MCF 10A (cell line): ENCODE measurements around the gene UBTF. TPM values are rescaled to one million over a fixed set of nuclear protein-coding genes. Genes with fewer than 3 reads are reported as not detected.

Source experiments
- BruUV-seq: library from RNA; stranded (reverse); fragments of 400-500 nt; replicated peaks from 2 replicates; lab custom pipeline; 2021; lab: Mats Ljungman, UMichigan
- CTCF ChIA-PET: fragments of 300-600 bp; sonication (Branson Sonifier 250); formaldehyde crosslinking; extraction: SDS; loops from one replicate; lab custom pipeline; 2021; ENCODE audit warnings: antibody characterized with exemption, inconsistent platforms; lab: Yijun Ruan, JAX
- POLR2A ChIA-PET: fragments of 300-600, 350-650 bp; sonication (Branson Sonifier 250); formaldehyde crosslinking; extraction: SDS; loops from one replicate; lab custom pipeline; 2020; ENCODE audit warnings: antibody characterized with exemption, inconsistent platforms; lab: Yijun Ruan, JAX
- DNase-seq: peaks from one replicate; pipeline ENCODE4 v3.0.0-alpha.2; 2018; ENCODE audit not compliant: unreplicated experiment
- H3K27ac Mint-ChIP-seq: one replicate; pipeline ENCODE4 v1.8.0; 2022; ENCODE audit warnings: mild to moderate bottlenecking, low read depth, mixed read lengths; ENCODE audit not compliant: unreplicated experiment
- H3K27me3 Mint-ChIP-seq: one replicate; pipeline ENCODE4 v1.8.0; 2022; ENCODE audit warnings: mixed read lengths; ENCODE audit not compliant: insufficient read depth, unreplicated experiment
- H3K36me3 Mint-ChIP-seq: one replicate; pipeline ENCODE4 v1.8.0; 2022; ENCODE audit warnings: mild to moderate bottlenecking, moderate library complexity, mixed read lengths; ENCODE audit not compliant: insufficient read depth, unreplicated experiment
- H3K4me1 Mint-ChIP-seq: one replicate; pipeline ENCODE4 v1.8.0; 2022; ENCODE audit warnings: mixed read lengths; ENCODE audit not compliant: insufficient read depth, unreplicated experiment
- H3K4me3 Mint-ChIP-seq: one replicate; pipeline ENCODE4 v1.8.0; 2022; ENCODE audit warnings: mild to moderate bottlenecking, moderate library complexity, mixed read lengths; ENCODE audit not compliant: unreplicated experiment
- H3K9me3 Mint-ChIP-seq: one replicate; pipeline ENCODE4 v1.8.0; 2022; ENCODE audit warnings: mixed read lengths; ENCODE audit not compliant: unreplicated experiment
- CTCF ChIP-seq: fragments of 200-600 bp; IDR thresholded peaks from one replicate; pipeline ENCODE4 v1.8.0; 2022; ENCODE audit warnings: antibody characterized with exemption, mild to moderate bottlenecking; ENCODE audit not compliant: unreplicated experiment
- intact Hi-C: fragments of 100-400 bp; cut with micrococcal nuclease; formaldehyde crosslinking; loops from 2 replicates; pipeline ENCODE4 v1.14.1; 2022
- total RNA-seq: library from RNA; stranded (reverse); gene quantifications from 2 replicates; pipeline ENCODE4 v1.2.3, GENCODE V29; 2022

Gene UBTF
- total RNA-seq, 1 experiment from 2014 or later, result 79.7 TPM

DNA sequence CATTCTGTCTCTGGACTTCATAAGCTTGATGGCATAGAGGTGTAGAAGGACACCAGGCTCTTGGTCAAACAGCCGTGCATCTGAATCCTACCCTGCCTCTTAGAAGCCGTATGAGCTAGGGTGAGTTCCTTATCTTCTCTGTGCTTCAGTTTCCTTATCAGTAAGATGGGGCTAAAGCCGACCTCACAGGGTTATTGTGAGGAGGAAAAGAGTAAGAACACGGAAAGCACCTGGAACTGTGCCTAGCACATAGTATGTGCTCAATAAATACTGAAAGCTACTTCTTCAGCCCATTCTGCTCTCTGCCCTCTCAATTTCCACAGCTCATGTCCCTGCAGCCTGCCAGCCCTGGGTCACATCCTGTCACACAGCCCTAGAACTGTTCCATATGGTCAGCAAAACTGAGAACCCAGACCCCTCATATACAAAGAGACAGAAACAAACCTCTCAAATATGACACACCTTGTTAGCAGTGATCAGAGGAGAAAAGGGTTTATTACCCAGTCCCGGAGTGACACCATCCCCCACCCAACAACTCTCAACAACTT lies 17.0 kb upstream of the UBTF start:
- intact Hi-C loops, result loop anchor here (5.0 kb wide), 1 partner anchor 71 kb away; the partner anchor contains the start of gene RUNDC3A
- DNase-seq, result no peak
- ChIA-PET CTCF (interaction anchor here (0.6 kb wide), 1 partner anchor 13 kb away, joined by 3 read pairs; no protein-coding TSS in a partner anchor), POLR2A (interaction anchor here (1.0 kb wide), 1 partner anchor 11 kb away, joined by 3 read pairs; no protein-coding TSS in a partner anchor)
- no peak for TF ChIP-seq CTCF
- Mint-ChIP-seq H3K27me3 (no peaks in the 10 kb centered on the region), H3K27ac (peak overlapping the region; percentile 53), H3K4me1 (peaks cover 14% of the 10 kb centered on the region), H3K36me3 (no peaks in the 10 kb centered on the region), H3K4me3 (no peak overlapping the region), H3K9me3 (no peaks in the 10 kb centered on the region)
- BruUV-seq, result no TSS peak

- no peaks in the 10 kb centered on the region for H3K27me3 Mint-ChIP-seq
Observed at GRCh38 chr17:44235583-44235936, 16.1 kb upstream of the UBTF start.

GRCh38 chr17:44233582-44233981 lies 14.1 kb upstream of the UBTF start:
- no TSS peak for BruUV-seq
- DNase-seq, result no peak

More at GRCh38 chr17:44235583-44235936, 16.1 kb upstream of the UBTF start:
- ChIA-PET CTCF (no interaction called here), POLR2A (no interaction called here)
- DNase-seq, result peak; percentile 86
- Mint-ChIP-seq H3K4me3 (no peak overlapping the region), H3K9me3 (no peaks in the 10 kb centered on the region), H3K27ac (peak overlapping the region; percentile 53), H3K4me1 (peaks cover 14% of the 10 kb centered on the region), H3K36me3 (no peaks in the 10 kb centered on the region)
- intact Hi-C loops, result loop anchor here (5.0 kb wide), 1 partner anchor 72 kb away; the partner anchor contains the start of gene RUNDC3A
- no peak for TF ChIP-seq CTCF
- BruUV-seq, result no TSS peak

GRCh38 chr17:44232061-44232460 lies 12.6 kb upstream of the UBTF start:
- POLR2A ChIA-PET, result no interaction called here
- BruUV-seq, result no TSS peak
- H3K4me1 Mint-ChIP-seq, result peaks cover 14% of the 10 kb centered on the region

More at GRCh38 chr17:44233582-44233981, 14.1 kb upstream of the UBTF start:
- ChIA-PET CTCF (no interaction called here), POLR2A (interaction anchor here (1.9 kb wide), 1 partner anchor 12 kb away, joined by 10 read pairs; no protein-coding TSS in a partner anchor)
- no peak overlapping the region for H3K27ac Mint-ChIP-seq
- H3K9me3 Mint-ChIP-seq, result no peaks in the 10 kb centered on the region
- no peak overlapping the region for H3K4me3 Mint-ChIP-seq
- intact Hi-C loops, result no loop called here
- H3K36me3 Mint-ChIP-seq, result no peaks in the 10 kb centered on the region
- H3K27me3 Mint-ChIP-seq, result no peaks in the 10 kb centered on the region
- H3K4me1 Mint-ChIP-seq, result peaks cover 14% of the 10 kb centered on the region
- TF ChIP-seq CTCF, result no peak

More at GRCh38 chr17:44232061-44232460, 12.6 kb upstream of the UBTF start:
- intact Hi-C loops, result no loop called here
- Mint-ChIP-seq H3K4me3 (no peak overlapping the region), H3K9me3 (no peaks in the 10 kb centered on the region), H3K27me3 (no peaks in the 10 kb centered on the region), H3K36me3 (no peaks in the 10 kb centered on the region), H3K27ac (no peak overlapping the region)
- no peak for DNase-seq
- no peak for TF ChIP-seq CTCF
- CTCF ChIA-PET, result no interaction called here
